Caco-2 (cell line): ENCODE measurements around the gene HGD. TPM values are rescaled to one million over a fixed set of nuclear protein-coding genes. Genes with fewer than 3 reads are reported as not detected.
"Not testable (repeated sequence)": the region's sequence is repeated elsewhere in the genome, so short reads cannot be mapped to it uniquely, and the experiment has no call there.

Experiments used
- BruUV-seq: library from RNA; stranded (reverse); fragments of 400-500 nt; replicated peaks from 2 replicates; lab custom pipeline; 2021; lab: Mats Ljungman, UMichigan
- CTCF ChIA-PET: fragments of 300-600 bp; sonication (Branson Sonifier 250); formaldehyde crosslinking; loops from one replicate; lab custom pipeline; 2022; ENCODE audit warnings: antibody characterized with exemption; lab: Charles Lee
- POLR2A ChIA-PET: fragments of 300-600 bp; sonication (Branson Sonifier 250); formaldehyde crosslinking; loops from one replicate; lab custom pipeline; 2022; ENCODE audit warnings: antibody characterized with exemption; lab: Charles Lee
- DNase-seq, 2 experiments: peaks; one replicate each; pipeline versions ENCODE4 v3.0.0 to v3.0.0-alpha.2; 2020 to 2022
- H3K27me3 ChIP-seq: replicated peaks from 2 replicates; pipeline ENCODE4 v1.6.0; 2011; ENCODE audit warnings: low read length; ENCODE audit not compliant: control insufficient read depth, insufficient read depth
- H3K36me3 ChIP-seq: 2 replicates; pipeline ENCODE4 v1.5.1; 2011; ENCODE audit warnings: low read length; ENCODE audit not compliant: control insufficient read depth, insufficient read depth
- H3K4me1 ChIP-seq: fragments of 250-450 bp; sonication (Bioruptor Pico); 2 replicates; pipeline ENCODE4 v1.5.1; 2020; ENCODE audit warnings: mild to moderate bottlenecking
- H3K4me3 ChIP-seq: 2 replicates; pipeline ENCODE4 v1.5.1; 2011; ENCODE audit warnings: low read depth, mild to moderate bottlenecking, control low read depth, low read length
- H3K9me3 ChIP-seq: fragments of 250-450 bp; sonication (Bioruptor Pico); 2 replicates; pipeline ENCODE4 v1.5.1; 2020; ENCODE audit warnings: mild to moderate bottlenecking, moderate library complexity
- H3K27ac Mint-ChIP-seq: one replicate; pipeline ENCODE4 v1.8.0; 2022; ENCODE audit warnings: mixed read lengths; ENCODE audit not compliant: unreplicated experiment
- H3K27me3 Mint-ChIP-seq: one replicate; pipeline ENCODE4 v1.8.0; 2022; ENCODE audit warnings: mixed read lengths; ENCODE audit not compliant: insufficient read depth, unreplicated experiment
- H3K36me3 Mint-ChIP-seq: one replicate; pipeline ENCODE4 v1.8.0; 2022; ENCODE audit warnings: mild to moderate bottlenecking, mixed read lengths; ENCODE audit not compliant: insufficient read depth, unreplicated experiment
- H3K4me1 Mint-ChIP-seq: one replicate; pipeline ENCODE4 v1.8.0; 2022; ENCODE audit warnings: low read depth, mixed read lengths; ENCODE audit not compliant: unreplicated experiment
- H3K4me3 Mint-ChIP-seq: one replicate; pipeline ENCODE4 v1.8.0; 2022; ENCODE audit warnings: mild to moderate bottlenecking, moderate library complexity, mixed read lengths; ENCODE audit not compliant: unreplicated experiment
- H3K9me3 Mint-ChIP-seq: one replicate; pipeline ENCODE4 v1.8.0; 2022; ENCODE audit warnings: mixed read lengths; ENCODE audit not compliant: unreplicated experiment
- intact Hi-C: fragments of 100-400 bp; cut with micrococcal nuclease; formaldehyde crosslinking; loops from one replicate; pipeline ENCODE4 v1.10.0; 2022; ENCODE audit not compliant: unreplicated experiment
- total RNA-seq: library from RNA; stranded (reverse); gene quantifications from 2 replicates; pipeline ENCODE4 v1.2.3, GENCODE V29; 2022
- TF ChIP-seq, protein P1 (sequence below), 2 experiments: fragments of 200-600 bp in 1 of 2; IDR thresholded peaks; 1 replicate in 1 of 2; 2 replicates in 1 of 2; pipeline versions ENCODE4 v1.5.1 to v1.8.0; 2011 to 2022; ENCODE audit warnings: antibody characterized with exemption in 1 of 2, control low read depth in 1 of 2, inconsistent platforms in 1 of 2, low read depth in 1 of 2, low read length in 1 of 2, mild to moderate bottlenecking in 1 of 2, moderate library complexity in 1 of 2; ENCODE audit not compliant: insufficient read depth in 1 of 2, severe bottlenecking in 1 of 2, unreplicated experiment in 1 of 2

Gene HGD
- total RNA-seq, 1 experiment from 2014 or later = 102 TPM

- no peaks in the 10 kb centered on the region for H3K27me3 ChIP-seq
- Mint-ChIP-seq H3K36me3 (no peaks in the 10 kb centered on the region), H3K27ac (no peak overlapping the region), H3K9me3 (no peaks in the 10 kb centered on the region), H3K27me3 (no peaks in the 10 kb centered on the region), H3K4me1 (no peaks in the 10 kb centered on the region), H3K4me3 (no peak overlapping the region)
- H3K9me3 ChIP-seq = no peaks in the 10 kb centered on the region
- DNase-seq = no peak
- H3K4me3 ChIP-seq = no peak overlapping the region
- POLR2A ChIA-PET = no interaction called here
- no peaks in the 10 kb centered on the region for H3K36me3 ChIP-seq
- CTCF ChIA-PET = no interaction called here
- intact Hi-C loops = no loop called here
- TF ChIP-seq, protein P1, sequence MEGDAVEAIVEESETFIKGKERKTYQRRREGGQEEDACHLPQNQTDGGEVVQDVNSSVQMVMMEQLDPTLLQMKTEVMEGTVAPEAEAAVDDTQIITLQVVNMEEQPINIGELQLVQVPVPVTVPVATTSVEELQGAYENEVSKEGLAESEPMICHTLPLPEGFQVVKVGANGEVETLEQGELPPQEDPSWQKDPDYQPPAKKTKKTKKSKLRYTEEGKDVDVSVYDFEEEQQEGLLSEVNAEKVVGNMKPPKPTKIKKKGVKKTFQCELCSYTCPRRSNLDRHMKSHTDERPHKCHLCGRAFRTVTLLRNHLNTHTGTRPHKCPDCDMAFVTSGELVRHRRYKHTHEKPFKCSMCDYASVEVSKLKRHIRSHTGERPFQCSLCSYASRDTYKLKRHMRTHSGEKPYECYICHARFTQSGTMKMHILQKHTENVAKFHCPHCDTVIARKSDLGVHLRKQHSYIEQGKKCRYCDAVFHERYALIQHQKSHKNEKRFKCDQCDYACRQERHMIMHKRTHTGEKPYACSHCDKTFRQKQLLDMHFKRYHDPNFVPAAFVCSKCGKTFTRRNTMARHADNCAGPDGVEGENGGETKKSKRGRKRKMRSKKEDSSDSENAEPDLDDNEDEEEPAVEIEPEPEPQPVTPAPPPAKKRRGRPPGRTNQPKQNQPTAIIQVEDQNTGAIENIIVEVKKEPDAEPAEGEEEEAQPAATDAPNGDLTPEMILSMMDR (IDR thresholded peaks at IDR 0.05; ENCODE audit: insufficient read depth in 1 of 2, low read depth in 1 of 2, low read length in 1 of 2, severe bottlenecking in 1 of 2, unreplicated experiment in 1 of 2) = no peak
- no TSS peak for BruUV-seq
- H3K4me1 ChIP-seq = no peaks in the 10 kb centered on the region
Observed at GRCh38 chr3:120726791-120727190, 44.8 kb upstream of the HGD start.

GRCh38 chr3:120719167-120719834, 37.3 kb upstream of the HGD start:
- H3K4me1 Mint-ChIP-seq, H3K27me3 ChIP-seq, H3K27ac Mint-ChIP-seq, H3K36me3 ChIP-seq, H3K9me3 ChIP-seq, H3K4me1 ChIP-seq, H3K36me3 Mint-ChIP-seq, H3K27me3 Mint-ChIP-seq, H3K4me3 ChIP-seq, H3K4me3 Mint-ChIP-seq, POLR2A ChIA-PET, CTCF ChIA-PET, intact Hi-C loops, BruUV-seq, H3K9me3 Mint-ChIP-seq: not testable (repeated sequence)
- peak; percentile 6 to 43 for DNase-seq

DNA sequence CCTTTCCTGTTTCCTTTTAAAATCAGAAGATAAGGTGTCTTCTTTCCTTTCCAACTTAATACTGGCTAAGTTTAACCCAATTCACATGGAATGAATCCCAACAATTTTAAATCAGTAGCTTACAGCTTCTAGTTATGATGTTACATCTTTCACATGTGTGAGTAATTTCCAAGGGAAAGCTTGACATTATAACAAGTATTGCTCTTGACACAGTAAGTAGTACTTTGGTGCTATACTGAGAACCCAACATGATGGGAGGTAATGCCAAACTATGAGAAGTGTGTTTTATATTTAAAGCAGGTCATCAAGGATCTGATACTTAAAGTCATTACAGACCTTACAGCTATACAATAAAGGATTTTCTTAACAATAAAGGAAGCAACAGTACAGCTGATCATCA, 31.2 kb upstream of the HGD start:
- Mint-ChIP-seq H3K27me3 (no peaks in the 10 kb centered on the region), H3K9me3 (no peaks in the 10 kb centered on the region), H3K4me1 (no peaks in the 10 kb centered on the region), H3K4me3 (no peak overlapping the region), H3K27ac (no peak overlapping the region), H3K36me3 (no peaks in the 10 kb centered on the region)
- ChIA-PET POLR2A (no interaction called here), CTCF (no interaction called here)
- TF ChIP-seq, protein P1 (IDR thresholded peaks at IDR 0.05; ENCODE audit: insufficient read depth in 1 of 2, low read depth in 1 of 2, low read length in 1 of 2, severe bottlenecking in 1 of 2, unreplicated experiment in 1 of 2) = no peak
- no peak for DNase-seq
- Histone ChIP-seq H3K27me3 (no peaks in the 10 kb centered on the region), H3K36me3 (no peaks in the 10 kb centered on the region), H3K9me3 (no peaks in the 10 kb centered on the region), H3K4me1 (no peaks in the 10 kb centered on the region), H3K4me3 (no peak overlapping the region)
- no TSS peak for BruUV-seq
- intact Hi-C loops = no loop called here
